ENCODE measurements around the gene EZH2. TPM values are rescaled to one million over a fixed set of nuclear protein-coding genes. Genes with fewer than 3 reads are reported as not detected.

EZH2 gene
- total RNA-seq, 2 donors from 2014 or later: 0.26 to 0.98 TPM

GRCh38 chr7:148847815-148848734, 36.0 kb downstream of the EZH2 start:
- TF ChIP-seq CTCF (IDR thresholded peaks at IDR 0.05): no peak
- H3K9me3 ChIP-seq: no peaks in the 10 kb centered on the region
- DNase-seq (ENCODE audit: low spot score): no peak
- H3K27me3 ChIP-seq: no peaks in the 10 kb centered on the region
- no peak overlapping the region for H3K27ac ChIP-seq
- no peak overlapping the region for H3K4me3 ChIP-seq
- H3K4me1 ChIP-seq: no peaks in the 10 kb centered on the region
- H3K36me3 ChIP-seq: no peaks in the 10 kb centered on the region

GRCh38 chr7:148838905-148839304, 45.2 kb downstream of the EZH2 start:
- H3K27ac ChIP-seq: no peak overlapping the region
- TF ChIP-seq CTCF (IDR thresholded peaks at IDR 0.05): no peak
- H3K27me3 ChIP-seq: no peaks in the 10 kb centered on the region
- H3K4me1 ChIP-seq: no peaks in the 10 kb centered on the region
- no peak for DNase-seq (ENCODE audit: low spot score)
- no peaks in the 10 kb centered on the region for H3K36me3 ChIP-seq
- H3K4me3 ChIP-seq: no peak overlapping the region
- H3K9me3 ChIP-seq: no peaks in the 10 kb centered on the region

GRCh38 chr7:148835854-148836253, 48.2 kb downstream of the EZH2 start:
- TF ChIP-seq CTCF (IDR thresholded peaks at IDR 0.05): no peak

DNA sequence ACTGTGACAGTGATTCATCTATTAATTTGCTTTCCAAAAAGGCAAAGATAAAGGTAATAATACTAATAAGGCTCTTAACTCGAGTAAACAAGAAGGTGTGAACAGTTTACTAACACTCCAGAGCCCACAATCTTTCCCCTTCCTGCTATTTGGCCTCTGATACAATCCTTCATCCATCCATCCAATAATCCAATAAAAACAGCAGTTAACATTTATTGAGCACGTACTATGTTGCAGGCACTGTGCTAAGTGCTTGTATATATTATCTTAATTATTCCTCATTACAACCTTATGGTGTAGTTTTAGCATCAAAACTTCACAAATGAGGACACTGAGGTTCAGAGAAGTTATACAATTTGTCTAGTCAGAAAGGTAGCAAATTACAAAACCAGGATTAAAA, 49.5 kb downstream of the EZH2 start:
- H3K27ac ChIP-seq: no peak overlapping the region
- H3K4me3 ChIP-seq: no peak overlapping the region
- no peak for DNase-seq (ENCODE audit: low spot score)
- no peak for TF ChIP-seq CTCF (IDR thresholded peaks at IDR 0.05)
- H3K27me3 ChIP-seq: no peaks in the 10 kb centered on the region
- H3K9me3 ChIP-seq: no peaks in the 10 kb centered on the region
- H3K36me3 ChIP-seq: no peaks in the 10 kb centered on the region
- H3K4me1 ChIP-seq: no peaks in the 10 kb centered on the region

More at GRCh38 chr7:148835854-148836253, 48.2 kb downstream of the EZH2 start:
- H3K4me3 ChIP-seq: no peak overlapping the region
- DNase-seq (ENCODE audit: low spot score): no peak
- H3K4me1 ChIP-seq: no peaks in the 10 kb centered on the region
- no peaks in the 10 kb centered on the region for H3K9me3 ChIP-seq
- H3K27ac ChIP-seq: no peak overlapping the region
- no peaks in the 10 kb centered on the region for H3K36me3 ChIP-seq
- H3K27me3 ChIP-seq: no peaks in the 10 kb centered on the region

GRCh38 chr7:148831782-148832181, 52.3 kb downstream of the EZH2 start:
- TF ChIP-seq CTCF (IDR thresholded peaks at IDR 0.05): no peak
- Histone ChIP-seq H3K4me3 (no peak overlapping the region), H3K4me1 (no peaks in the 10 kb centered on the region), H3K27ac (no peak overlapping the region), H3K36me3 (no peaks in the 10 kb centered on the region), H3K27me3 (no peaks in the 10 kb centered on the region), H3K9me3 (no peaks in the 10 kb centered on the region)
- no peak for DNase-seq (ENCODE audit: low spot score)
